Esophagus muscularis mucosa (tissue), 3 donors: ENCODE measurements around the gene AAK1.

ENCODE experiments used
- POLR2A ChIP-seq: fragments of 450-650 bp; IDR thresholded peaks from one replicate; pipeline ENCODE4 v1.6.1; 2017; ENCODE audit warnings: antibody characterized with exemption, moderate library complexity, mild to moderate bottlenecking, low read depth
- POLR2AphosphoS5 ChIP-seq, 2 donors: sonication (generic); formaldehyde crosslinking; IDR thresholded peaks; one replicate each; pipeline ENCODE4 v1.6.1; 2017; ENCODE audit warnings: antibody characterized with exemption in 2 of 2
- TF ChIP-seq, protein P1 (sequence below), 3 experiments: fragments of 200-600 bp in 2 of 3; fragments of 450-650 bp in 1 of 3; sonication (generic) in 2 of 3; IDR thresholded peaks; one replicate each; pipeline ENCODE4 v1.5.1; 2017 to 2019; ENCODE audit warnings: antibody characterized with exemption in 3 of 3, mild to moderate bottlenecking in 2 of 3, moderate library complexity in 1 of 3

DNA sequence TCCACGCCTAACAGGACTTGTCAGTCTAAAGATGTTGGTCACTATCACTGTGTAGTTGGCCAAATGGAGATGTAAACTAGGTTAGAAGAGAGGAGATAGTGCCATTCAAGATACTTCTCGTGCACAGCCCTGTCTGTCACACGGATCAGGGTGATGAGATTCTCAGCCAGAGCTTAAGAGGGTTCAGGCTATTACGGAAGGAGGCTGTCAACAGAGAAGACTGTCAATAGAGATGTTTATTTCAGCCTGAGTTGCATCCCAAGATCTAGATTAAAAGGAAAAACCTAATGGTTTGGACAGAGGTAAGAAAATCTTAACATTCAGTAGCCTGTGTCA is 83.4 kb downstream of the AAK1 start:
- TF ChIP-seq POLR2AphosphoS5 (IDR thresholded peaks at IDR 0.05) = no peak
- TF ChIP-seq, protein P1, sequence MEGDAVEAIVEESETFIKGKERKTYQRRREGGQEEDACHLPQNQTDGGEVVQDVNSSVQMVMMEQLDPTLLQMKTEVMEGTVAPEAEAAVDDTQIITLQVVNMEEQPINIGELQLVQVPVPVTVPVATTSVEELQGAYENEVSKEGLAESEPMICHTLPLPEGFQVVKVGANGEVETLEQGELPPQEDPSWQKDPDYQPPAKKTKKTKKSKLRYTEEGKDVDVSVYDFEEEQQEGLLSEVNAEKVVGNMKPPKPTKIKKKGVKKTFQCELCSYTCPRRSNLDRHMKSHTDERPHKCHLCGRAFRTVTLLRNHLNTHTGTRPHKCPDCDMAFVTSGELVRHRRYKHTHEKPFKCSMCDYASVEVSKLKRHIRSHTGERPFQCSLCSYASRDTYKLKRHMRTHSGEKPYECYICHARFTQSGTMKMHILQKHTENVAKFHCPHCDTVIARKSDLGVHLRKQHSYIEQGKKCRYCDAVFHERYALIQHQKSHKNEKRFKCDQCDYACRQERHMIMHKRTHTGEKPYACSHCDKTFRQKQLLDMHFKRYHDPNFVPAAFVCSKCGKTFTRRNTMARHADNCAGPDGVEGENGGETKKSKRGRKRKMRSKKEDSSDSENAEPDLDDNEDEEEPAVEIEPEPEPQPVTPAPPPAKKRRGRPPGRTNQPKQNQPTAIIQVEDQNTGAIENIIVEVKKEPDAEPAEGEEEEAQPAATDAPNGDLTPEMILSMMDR (IDR thresholded peaks at IDR 0.05) = no peak
- no peak for TF ChIP-seq POLR2A
